Skin epidermis (tissue), 12 donors: Measurements from ENCODE around the gene ANTXR1.
A peak's percentile ranks its signal among the peaks of the same experiment; 100 is the strongest.

Source experiments
- H3K27ac ChIP-seq, 21 experiments: fragments of 200-600 bp; sonication (generic) in 11 of 21; one replicate each; pipeline ENCODE4 v1.5.0; 2020; ENCODE audit warnings: mild to moderate bottlenecking in 3 of 21, inconsistent platforms in 2 of 21, moderate library complexity in 2 of 21
- H3K4me3 ChIP-seq, 7 experiments: fragments of 200-600 bp; sonication (generic) in 2 of 7; one replicate each; pipeline ENCODE4 v1.5.0; 2020; ENCODE audit warnings: inconsistent platforms in 2 of 7, mild to moderate bottlenecking in 2 of 7, moderate library complexity in 1 of 7

Gene ANTXR1

DNA sequence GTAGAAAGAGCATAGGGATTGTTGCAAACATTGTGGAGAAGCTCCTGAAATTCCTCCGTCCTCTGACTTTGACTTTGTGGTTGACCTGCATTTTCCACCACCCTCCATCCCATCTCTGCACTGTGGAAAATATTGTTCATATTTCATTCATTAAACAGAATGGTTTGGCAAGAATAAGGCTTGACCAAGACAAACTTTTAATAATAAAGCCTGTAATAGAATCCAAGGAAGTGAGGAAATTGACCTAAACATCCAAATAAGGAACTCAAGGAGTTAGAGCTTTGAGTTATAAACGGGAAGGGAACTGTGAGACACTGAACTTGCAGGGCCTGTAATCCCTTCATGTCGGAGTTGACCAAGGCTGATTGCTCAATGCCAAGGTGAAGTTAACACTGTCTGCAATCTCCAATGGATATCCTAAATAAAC is 258.9 kb downstream of the ANTXR1 start:
- Histone ChIP-seq H3K27ac (peak overlapping the region in 3 of 21 experiments; percentile 26 to 61 (median 55)), H3K4me3 (no peak overlapping the region)

DNA sequence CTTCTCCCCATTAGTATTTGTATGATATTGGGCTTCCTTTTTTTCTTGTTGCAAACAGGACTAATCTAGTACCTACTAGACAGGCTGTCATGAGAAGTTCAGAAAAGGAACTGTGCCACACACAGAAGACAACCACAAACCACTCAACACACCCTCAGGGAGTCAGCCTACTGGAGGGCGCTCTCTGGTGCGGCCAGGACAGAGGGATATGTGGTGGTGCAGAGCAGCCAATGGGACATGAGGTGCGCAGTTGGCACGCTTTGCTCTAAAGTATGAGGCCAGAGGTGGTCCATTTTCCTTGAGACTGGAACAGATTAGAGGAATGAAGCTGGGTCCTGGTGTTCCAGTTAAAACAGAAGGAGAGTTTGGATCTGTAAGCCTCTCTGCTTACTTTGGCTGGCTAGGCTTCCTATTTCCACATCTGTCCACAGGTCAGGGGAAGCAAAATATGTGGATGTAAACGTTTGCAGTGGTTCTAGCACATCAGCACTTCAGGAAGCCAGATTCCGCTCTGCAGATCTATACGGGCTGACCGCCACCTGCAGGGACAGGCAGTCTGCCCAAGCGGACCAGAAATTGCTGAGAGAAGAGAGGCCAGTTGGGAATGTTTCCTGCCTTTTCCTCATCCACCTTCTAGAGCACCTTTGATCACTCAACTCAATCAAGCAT is 260.0 kb downstream of the ANTXR1 start:
- H3K4me3 ChIP-seq = no peak overlapping the region
- peak overlapping the region in 1 of 21 experiments; percentile 20 for H3K27ac ChIP-seq

DNA sequence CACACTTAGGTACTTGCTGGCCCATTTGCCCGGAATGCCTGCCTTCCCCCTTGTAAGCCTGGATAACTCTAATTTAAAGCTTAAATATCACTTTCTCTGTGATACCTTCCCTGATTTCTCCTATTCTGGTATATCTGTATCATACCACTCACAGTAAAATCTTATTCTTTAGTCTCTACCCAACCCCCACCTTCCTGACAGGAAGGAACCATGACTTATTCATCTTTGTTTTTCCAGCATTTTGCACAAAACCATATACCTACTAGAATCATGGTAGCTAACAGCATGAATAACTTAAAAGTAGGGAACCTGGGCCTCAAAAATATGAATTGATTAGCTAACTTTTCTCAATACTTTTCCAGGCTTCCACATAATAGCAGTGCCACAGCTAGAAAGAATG is 262.5 kb downstream of the ANTXR1 start:
- no peak overlapping the region for H3K4me3 ChIP-seq

DNA sequence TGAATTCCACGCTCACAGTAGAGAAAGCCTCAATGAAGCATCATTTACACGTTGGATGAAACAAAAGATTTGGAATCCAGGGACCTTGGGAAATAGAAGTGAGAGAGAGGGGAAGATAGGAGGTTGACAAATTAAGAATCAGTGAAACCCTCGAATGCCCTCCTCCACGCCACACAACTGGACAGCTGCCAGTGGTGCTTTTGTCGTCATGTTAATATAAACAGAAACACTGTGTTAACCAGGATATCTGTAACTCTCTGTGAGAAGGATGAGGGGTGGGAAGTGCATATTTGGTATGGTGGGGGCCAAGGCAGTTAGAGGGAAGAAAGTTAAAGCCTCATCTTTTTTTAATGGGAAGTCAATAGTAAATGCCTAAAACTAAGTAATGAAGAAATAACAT is 265.4 kb downstream of the ANTXR1 start:
- H3K27ac ChIP-seq = no peak overlapping the region
- no peak overlapping the region for H3K4me3 ChIP-seq

More for the DNA sequence above, 262.5 kb downstream of the ANTXR1 start:
- H3K27ac ChIP-seq = no peak overlapping the region

DNA sequence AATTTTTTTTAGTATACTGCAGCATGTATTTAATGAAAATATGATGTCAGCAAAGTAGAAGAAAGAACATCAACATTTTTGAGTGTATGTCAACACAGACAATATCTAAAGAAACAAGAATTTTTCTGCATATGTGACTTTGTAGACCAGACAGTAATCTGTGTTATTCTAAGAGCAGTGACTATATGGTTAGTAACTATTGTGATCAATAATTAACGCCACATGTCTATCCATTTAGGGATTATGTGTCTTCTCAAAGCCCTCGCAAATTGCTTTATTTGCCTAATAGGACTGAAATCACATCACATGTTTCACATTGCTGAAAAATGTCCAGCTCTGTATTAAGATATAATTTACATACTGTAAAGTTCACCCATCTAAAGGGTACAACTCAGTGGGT is 266.2 kb downstream of the ANTXR1 start:
- Histone ChIP-seq H3K4me3 (no peak overlapping the region), H3K27ac (no peak overlapping the region)

DNA sequence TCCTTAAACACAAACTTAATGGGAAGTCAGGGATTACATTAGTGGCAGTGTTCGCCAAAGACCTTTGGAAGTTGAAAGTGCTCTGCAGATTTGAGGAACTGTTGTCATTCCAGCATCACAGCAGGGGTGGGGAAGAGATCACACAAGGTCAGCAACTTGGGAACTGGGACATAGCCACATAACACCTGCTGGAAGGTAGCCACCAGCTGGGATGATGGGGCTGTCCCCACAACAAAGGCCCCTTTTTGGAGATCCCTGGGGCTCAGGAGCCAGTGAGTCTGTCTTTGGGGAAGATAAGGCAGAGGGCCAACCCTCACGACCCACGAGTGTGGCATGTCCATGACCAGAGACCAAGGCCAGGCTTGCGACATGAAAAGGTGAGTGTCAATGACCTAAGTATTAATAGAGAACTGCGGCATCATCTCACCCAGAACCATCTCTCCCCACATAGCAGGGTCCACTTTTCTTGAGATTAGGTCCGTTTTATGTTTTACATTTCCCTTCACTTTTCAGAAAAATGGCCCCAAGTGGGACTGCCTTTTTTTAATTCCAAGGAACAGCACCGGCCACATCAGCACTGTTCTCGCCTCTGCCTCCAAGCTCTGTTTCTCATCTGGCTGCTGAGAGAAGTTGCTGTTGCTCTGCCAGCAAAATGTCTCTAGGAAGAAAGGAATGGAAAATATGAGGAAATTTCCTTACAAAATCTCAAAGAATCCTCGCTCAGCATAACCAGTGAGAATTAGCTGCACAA is 267.1 kb downstream of the ANTXR1 start:
- Histone ChIP-seq H3K4me3 (no peak overlapping the region), H3K27ac (no peak overlapping the region)

DNA sequence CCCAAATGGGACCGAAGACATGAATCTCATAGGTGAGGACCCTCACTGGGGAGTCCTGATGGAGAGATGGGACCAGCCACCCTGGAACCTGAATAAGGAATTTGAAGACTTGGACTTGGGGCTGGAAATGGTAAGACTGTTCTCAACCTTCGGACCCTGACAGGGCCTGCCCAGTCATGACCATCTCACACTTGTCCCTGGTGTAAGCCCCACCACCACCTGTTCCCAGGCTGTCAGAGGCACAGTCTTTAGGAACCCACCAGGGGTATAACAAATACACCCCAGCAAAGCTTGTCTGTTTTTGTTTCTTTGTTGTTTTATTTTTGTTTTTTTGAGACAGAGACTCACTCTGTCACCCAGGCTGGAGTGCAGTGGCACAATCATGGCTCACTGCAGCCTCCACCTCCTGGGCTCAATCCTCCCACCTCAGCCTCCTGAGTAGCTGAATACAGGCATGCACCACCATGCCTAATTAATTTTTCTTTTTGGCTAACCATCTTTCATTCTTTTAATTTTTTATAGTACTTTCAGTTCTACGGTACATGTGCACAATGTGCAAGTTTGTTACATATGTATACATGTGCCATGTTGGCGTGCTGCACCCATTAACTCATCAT is 267.9 kb downstream of the ANTXR1 start:
- Histone ChIP-seq H3K4me3 (no peak overlapping the region), H3K27ac (no peak overlapping the region)

DNA sequence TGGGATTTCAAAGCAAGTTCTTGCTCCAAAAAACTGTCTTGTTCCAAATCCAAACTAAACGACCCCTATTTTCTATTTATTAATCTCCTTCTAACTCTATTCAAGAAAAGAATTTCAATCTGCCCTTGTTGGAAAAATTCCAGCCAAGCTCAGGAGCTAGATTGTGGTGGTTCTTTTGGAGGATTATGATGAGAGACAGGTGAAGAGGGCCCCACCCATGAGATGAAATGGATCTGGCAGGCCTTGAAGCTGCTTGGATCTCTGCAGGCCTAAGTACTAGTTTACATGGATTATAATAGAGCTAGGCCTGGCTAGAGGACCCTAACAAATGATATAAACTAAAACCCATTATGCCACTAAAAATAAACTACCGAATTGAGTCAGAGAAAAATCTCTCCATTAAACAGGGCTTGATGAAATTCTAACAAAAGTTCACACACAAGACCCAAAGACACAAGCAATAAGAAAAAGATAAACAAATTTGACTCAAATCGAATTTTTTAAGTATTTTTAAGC is 272.5 kb downstream of the ANTXR1 start:
- Histone ChIP-seq H3K4me3 (no peak overlapping the region), H3K27ac (no peak overlapping the region)

DNA sequence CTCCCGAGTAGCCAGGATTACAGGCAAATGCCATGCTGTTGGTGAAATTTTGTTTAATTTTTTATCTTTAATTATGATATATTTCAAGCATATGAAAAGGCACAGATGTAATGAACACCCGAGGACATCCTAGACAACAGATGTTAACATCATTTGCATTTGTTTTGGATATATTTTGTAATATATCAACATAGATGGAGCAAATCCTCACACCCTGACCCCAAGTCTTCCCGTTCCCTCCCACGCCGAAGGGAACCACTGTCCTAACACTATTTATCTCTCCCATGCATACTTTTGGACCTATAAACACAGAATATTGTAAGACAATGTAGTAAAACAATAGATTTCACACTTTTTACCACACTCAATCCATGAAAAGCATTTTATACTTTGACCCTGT is 274.6 kb downstream of the ANTXR1 start:
- Histone ChIP-seq H3K4me3 (no peak overlapping the region), H3K27ac (no peak overlapping the region)

DNA sequence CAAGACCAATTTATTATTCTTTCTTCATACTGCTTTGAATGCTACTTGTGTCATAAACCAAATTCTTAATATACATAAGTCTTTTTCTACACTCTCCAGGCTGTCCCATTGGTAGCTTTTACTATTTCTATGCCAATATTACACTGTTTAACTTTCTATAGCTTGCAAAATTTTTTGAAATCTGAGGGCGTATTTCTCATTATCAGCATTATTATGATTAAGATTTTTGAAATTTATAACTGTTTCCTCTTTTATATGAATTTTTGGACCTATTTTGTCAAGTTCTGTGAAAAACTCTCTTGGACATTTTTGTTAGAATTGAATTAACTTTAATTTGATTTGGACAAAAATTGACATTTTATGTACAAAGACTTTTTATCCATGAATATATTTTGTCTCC is 275.4 kb downstream of the ANTXR1 start:
- H3K27ac ChIP-seq = no peak overlapping the region
- H3K4me3 ChIP-seq = no peak overlapping the region

DNA sequence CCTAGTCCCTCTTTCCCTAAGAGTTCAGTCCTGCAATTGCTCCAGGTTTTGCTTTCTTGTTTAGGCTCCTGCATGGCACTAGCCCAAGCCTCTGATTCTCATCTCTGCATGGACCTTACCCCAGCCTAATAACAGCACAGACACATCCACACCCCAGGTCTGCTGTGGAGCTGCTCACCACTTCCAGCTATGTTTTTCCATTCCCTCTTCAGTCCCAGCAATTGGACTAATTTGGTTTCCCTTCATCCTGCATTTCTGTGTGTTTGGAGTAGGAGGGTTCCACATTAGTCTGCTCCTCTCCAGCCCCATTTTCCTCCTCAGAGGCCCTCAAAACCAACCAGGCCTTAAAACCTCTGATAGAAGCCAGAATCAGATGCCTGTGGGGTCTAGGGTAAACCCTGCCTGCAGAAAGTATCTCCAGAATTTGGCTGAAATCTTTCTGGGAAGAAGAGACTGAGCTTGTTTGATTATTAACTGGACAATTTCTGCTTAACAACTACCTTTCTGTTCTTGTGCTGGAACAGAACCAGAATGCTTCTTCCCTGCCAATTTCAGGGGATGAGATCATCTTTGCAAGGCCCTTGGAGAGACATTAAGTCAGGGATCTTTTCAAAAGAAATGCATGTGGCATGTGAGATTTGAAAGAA is 278.1 kb downstream of the ANTXR1 start:
- Histone ChIP-seq H3K4me3 (no peak overlapping the region), H3K27ac (peak overlapping the region in 5 of 21 experiments; percentile 8 to 53 (median 18))

DNA sequence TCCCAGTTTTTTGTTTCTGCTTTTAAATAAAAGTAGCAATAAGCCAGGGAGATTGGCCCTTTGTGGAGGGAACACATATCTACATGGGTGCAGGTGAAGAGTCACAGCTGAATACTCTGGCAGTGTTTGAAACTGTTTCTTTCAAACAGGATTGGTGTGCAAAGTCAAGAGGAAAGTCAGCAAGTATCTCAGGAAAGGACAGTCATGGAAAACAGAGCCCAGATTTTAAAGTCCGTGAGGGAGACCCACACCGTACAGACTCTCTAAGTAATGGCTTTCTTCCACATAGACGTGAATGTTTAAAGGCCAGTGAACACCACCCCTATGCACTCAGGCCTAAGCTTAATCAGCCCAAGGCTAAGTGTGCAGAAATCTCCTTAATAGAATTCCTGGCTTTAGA is 278.7 kb downstream of the ANTXR1 start:
- peak overlapping the region in 2 of 21 experiments; percentile 17 to 53 for H3K27ac ChIP-seq
- H3K4me3 ChIP-seq = no peak overlapping the region

DNA sequence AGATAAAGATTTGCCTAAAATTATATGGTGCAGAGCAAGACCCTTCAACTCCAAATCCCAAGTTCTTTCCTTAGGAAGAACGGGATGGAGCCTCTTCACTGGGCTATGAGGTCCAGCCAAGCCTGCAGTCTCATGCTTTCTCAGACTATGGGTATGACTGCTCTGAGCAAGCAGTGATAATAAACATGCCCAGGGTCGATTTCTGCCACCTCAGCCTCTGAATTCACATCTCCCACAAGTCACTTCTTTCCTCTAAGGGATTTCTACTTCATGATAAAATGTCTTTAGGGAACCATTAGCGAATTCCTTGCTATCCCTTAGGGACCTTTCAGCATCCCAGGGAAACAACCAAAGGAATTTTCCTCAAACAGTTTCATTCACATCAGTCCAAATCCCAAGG is 279.3 kb downstream of the ANTXR1 start:
- peak overlapping the region in 1 of 21 experiments; percentile 1 for H3K27ac ChIP-seq
- H3K4me3 ChIP-seq = no peak overlapping the region

DNA sequence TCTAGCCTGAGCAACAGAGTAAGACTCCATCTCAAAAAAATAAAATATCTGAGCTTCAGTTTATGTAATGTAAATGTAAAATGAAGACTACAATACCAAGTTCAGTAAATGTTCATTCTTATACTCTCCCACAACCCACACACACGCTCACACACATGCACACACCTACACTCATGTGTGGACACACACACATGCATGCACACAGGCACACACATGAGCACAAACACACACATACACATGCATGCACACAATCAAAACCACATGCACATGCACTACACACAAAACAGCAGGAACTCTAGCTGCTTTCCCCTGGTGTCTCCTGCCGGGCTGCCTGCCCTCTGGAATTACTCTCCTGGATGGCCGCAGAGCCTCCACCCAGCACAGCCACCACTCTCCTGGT is 283.4 kb downstream of the ANTXR1 start:
- Histone ChIP-seq H3K27ac (no peak overlapping the region), H3K4me3 (no peak overlapping the region)

DNA sequence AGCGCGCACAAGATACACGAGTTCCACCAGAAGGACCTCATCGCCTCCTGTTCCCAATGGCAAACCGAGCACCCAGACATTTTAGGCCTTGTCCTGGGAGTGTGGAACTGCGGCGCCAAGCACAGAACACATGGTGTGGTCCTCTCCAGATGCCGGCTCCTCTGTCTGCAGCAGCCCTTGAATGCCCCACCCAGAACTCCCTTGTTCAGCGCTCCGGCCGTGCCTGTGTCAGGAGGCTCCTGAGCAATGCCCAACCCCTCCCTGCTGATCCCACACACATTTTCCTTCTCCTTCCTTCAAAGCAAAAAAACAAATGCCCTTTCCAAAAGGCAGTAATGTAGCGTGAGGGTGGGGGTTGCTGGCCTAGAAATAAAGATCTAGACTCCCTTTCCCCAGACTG is 284.2 kb downstream of the ANTXR1 start:
- Histone ChIP-seq H3K27ac (no peak overlapping the region), H3K4me3 (no peak overlapping the region)

DNA sequence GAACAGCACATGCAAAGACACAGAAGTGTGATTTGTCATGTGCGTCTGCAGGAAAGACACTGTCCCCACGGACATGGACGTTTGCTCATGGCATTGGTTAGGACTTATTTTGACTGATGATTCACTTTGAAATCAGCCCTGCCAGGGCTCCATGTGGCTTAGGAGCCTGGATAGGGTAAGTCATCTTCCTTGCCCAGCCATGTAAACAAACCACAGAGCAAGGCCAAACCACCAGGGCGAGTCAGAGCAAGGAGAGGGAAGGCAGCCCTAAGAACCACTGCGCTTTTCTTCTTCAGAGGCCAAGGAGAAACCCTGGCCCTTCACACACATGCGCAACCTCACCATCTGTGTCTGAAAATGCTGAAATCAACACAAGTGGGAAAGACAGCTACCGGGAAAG is 285.3 kb downstream of the ANTXR1 start:
- peak overlapping the region in 7 of 21 experiments; percentile 31 to 68 (median 43) for H3K27ac ChIP-seq
- no peak overlapping the region for H3K4me3 ChIP-seq

DNA sequence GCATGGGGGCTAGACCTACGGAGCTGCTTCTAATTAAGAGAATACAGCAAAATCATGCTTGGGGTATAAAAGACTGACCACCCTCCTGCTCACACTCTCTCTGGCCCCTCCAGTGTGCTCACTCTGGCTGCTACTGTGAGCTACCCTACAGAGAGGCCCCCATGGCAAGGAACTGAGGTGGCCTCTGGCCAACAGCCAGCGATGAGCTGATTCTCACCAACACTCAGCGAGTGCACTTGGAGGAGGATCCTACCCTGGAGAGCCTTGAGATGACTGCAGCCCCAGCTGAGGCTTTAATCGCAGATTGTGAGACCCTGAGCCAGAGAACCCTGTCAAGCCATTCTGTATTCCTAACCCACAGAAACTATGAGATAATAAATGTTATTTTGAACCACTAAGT is 285.9 kb downstream of the ANTXR1 start:
- H3K4me3 ChIP-seq = no peak overlapping the region
- H3K27ac ChIP-seq = peak overlapping the region in 7 of 21 experiments; percentile 31 to 68 (median 43)
